Stimulated activated CD8-positive, alpha-beta memory T cell treated with anti-CD3 and anti-CD28 coated beads, Interleukin-7, amount 100 ng/mL, for 24 hours (primary cell): ENCODE measurements around the gene SIRT7.

Experiments
- DNase-seq: peaks from one replicate; pipeline ENCODE4 v3.0.0-alpha.2; 2020; ENCODE audit warnings: low read depth

The SIRT7 gene

DNA sequence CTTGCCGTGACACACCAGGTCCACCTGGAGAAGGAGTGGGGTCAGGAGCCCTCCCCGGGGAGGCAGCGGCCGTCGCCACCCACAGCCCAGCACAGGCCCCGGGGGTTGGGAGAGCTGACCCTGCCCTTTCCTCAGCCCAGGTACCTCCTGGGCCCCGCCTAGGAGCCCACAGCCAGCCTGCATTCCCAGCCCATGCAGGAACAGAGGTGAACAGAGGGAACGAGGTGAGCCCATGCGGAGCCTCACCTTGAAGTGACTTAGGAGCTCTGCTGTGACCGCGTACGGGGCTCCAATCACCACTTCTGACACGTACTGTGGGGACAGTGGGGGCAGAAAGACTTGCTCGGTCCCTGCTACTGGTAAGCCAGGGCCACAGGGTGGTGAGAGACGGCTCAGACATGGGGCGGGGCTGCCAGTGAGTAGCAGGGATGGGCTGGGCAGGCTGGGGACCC, 12.5 kb downstream of the SIRT7 start:
- no peak for DNase-seq

DNA sequence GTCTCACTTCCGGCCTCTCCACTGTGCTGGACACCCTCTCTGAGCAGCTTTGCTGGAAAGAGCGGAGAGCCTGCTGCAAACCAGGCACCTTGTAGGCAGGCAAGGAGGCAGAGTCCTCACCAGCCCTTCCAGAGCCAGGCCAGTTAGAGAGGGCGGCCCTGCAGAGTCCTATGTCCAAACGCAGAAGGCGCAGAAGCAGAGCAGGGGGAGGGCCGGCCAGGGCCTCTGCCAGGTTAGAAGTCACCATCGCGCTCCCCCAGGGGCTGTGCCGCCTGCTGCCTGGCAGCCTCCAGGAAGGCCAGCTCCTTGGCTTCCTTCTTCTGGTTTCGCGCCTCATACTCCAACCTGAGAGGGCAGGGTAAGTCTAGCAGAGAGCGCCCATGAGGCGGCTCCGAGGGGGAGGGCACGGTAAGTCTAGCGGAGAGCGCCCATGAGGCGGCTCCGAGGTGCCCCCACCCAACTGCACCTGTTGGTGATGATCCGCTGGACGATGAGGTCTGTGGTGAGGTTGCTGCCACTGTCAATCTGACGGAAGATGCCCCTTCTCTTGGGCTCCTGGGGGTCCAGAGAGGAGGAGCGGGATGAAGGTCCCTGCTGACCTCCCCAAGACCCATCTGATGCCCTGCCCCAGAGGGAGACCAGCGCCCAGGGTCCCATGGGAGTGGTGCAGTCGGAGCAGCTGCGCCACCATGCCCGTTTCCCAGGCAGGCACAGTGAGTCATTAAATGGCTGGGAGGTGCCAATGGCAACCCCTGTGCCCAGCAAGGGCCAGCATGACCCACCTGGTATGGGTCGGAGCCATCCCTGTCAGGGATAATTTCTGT, 13.2 kb downstream of the SIRT7 start:
- DNase-seq, result no peak

DNA sequence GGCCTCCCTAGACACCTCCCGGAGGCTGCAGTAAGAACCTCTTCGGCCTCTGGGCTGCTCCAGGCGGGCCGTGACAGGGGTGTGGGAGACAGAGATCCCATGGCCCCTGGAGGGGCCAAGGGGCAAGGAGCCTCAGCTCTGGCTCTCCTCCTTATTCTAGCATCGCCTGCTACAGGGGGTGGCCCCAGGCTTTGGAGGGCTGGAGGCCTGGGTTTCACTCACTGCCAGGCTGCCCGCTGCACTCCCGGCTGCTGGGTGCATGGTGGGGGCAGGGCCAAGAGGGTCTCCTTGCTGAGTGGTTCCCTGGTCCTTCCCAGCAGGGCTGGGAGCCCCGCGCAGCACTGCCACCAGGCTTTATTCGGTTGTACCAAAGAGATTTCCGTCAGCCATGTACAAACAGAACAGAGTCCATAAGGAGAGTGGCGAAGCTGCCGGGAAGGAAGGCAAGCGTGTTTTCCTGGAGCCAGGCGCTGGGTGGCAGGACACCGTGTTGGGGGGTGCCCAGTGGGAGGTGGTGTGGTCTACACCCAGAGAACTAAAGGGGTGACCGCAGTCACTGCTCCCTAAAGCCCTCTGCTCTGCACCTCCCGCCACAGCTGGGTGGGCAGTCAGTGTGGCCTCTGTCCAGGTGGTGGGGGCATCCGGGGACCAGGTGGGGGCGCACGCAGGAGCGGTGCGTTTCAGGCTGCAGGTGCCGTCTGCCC, 13.9 kb downstream of the SIRT7 start:
- no peak for DNase-seq

DNA sequence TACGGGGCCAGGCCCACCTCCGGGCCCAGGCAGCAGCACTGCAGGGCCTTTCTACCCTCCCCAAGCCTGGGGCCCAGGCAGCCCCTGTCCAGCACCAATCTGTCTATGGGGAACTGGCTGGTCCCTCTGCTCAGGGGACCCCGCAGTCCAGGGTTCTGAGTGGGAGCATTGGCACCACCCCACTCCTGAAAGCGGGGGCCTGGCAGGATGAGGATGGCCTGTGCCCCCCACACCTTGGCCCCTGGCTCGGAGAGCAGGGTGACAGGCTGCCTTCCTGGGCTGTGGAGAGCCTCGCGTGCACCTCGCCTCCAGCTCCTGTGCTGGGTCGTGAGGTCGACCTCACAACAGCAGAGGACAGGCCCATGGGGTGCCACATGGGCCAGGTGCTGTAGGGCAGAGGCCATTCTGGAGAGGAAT, 14.6 kb downstream of the SIRT7 start:
- no peak for DNase-seq

DNA sequence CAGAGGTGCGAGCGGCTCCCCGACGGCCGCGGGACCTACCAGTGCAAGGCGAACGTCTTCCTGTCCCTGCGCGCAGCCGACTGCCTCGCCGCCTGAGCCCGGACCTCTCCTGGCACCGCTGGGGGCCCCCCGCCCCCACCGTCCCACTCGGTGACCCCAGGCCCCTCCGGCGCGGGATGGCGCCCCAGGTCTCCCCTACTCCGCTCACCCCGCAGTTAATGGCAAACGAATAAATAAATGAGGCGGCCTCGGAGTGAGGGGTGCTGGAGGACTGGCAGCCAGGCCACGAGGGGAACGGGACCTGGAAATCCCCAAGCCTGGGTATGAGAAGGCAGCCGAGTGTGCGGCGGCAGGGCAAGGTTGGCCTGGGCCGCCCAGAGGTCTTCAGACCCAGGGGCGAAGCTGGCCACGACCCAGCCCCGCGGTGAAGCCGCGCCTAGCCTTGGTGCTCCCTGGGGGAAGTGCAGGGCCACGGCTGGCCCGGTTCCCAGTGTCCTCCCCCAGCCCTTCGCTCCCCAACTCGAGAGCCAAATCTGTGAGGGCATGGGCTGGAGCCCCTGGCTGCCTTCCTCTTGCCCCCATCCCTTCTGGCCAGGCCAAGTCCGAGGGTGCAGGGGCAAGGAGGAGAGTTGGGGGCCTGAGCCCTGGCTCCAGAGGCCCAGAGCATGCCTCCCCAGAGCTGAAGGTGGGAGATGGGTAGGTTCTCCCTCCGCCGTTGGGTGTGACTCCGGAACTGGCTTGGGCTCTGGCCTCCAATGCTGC, 15.1 kb downstream of the SIRT7 start:
- no peak for DNase-seq

DNA sequence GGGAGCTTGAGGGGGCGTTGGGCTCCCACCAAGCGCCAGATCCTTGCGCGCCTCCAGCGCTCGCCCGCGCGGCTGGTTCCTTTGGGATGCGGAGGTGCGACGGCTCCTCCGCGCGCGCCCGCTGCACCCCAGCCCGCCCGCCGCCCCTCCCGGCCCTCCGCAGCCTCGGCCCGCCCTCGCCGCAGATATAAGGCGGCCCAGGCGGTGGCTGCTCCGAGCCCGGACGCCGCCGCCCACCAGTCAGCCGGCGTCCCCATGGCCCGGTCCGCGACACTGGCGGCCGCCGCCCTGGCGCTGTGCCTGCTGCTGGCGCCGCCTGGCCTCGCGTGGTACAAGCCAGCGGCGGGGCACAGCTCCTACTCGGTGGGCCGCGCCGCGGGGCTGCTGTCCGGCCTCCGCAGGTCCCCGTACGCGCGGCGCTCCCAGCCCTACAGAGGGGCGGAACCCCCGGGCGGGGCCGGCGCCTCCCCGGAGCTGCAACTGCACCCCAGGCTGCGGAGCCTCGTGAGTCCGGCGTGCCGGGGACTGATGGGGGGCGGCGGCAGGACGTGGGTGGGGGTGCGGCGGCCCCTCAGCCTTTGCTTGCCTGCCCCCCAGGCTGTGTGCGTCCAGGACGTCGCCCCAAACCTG, 15.8 kb downstream of the SIRT7 start, which contains the start of gene NPB:
Gene NPB (plus strand): TSS at position 216 of the 630 bp plus-strand sequence. CDS start 40 bp downstream, at position 256.
- DNase-seq, result no peak

DNA sequence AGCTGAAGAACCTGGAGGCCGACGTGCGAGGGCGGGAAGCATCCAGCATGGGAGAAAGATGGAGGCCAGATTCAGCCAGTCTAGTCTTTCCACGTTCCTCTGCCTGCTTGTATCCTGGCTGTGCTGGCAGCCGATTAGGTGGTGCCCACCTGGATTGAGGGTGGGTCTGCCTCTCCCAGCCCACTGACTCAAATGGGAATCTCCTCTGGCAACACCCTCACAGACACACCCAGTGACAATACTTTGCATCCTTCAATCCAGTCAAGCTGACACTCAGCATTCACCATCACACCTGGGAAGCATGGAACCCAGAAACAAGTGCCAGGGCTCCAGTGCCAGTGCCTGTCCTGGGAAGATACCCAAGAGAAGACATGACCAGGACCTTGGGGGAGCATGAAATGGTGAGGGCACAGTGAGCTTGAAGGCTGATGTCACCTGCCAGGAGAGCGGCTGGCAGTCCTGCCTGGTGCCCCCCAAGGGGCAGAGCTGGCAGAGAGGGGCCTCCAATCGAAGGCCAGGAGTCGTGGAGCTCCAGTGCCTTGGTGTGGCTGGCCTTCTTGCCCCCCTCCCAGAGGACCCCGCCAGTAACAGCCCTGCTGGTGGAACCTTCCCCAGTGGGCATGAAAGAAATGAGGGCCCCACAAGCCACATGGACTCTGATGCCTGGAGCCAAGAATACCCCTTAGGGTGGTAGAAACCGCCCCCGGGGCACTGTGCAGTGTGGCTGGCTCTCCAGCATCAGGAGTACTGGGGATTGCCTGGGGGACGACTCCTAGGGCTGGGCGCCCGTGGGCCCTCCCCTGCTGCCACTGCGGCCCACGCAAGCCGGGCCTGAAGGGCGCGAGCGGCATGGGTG, 16.6 kb downstream of the SIRT7 start:
- no peak for DNase-seq

DNA sequence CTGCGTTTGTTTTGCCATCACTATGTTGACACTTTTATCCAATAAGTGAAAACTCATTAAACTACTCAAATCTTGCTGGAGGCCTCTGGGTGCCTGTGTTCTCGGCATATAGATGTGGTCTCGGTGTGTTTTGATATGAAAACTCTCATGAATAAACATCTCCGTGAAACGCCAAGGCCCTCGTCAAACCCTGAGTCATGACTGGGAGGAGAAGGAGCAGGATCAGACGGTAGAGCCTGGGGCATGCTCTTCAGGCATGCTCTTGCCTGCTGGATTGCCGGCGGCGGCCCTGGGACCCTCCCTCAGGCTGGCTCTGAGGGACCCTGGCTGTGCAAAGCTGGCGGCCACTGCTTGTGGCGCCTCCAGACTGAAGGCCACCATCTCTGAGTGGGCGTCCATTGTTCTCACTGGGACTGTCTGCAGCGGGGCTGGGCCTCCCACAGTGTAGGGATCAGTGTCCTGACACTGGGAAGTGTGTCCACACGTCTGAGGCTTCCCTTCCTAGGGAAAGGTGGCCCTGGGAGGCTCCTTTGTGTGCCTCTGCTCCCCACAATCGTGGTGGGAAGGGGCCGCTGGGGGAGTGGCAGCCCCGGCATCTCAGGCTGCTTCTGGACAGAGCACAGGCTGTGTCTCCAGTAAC, 17.7 kb downstream of the SIRT7 start:
- DNase-seq, result no peak

DNA sequence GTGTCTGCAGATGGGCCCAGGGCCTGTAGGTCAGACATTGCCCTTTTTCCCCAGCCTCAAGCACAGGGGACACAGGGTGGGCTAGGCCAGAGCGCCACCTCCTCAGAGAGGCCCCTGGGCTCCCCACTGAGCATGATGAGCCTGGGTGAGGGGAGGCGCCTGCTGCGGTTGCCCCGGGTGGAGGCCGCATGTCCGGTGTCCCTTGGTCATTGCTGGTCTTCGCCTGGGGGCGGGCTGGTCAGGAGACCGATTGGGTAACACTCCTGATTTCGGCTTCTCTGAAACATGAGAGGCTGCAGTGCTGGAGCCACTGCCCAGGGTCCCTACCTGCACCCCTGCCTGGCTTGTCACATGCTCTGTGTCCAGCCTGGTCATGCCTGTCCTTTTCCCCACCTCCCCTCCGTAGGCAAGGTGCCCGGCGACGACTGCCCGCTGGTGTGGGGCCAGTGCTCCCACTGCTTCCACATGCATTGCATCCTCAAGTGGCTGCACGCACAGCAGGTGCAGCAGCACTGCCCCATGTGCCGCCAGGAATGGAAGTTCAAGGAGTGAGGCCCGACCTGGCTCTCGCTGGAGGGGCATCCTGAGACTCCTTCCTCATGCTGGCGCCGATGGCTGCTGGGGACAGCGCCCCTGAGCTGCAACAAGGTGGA, 18.3 kb downstream of the SIRT7 start:
- no peak for DNase-seq

DNA sequence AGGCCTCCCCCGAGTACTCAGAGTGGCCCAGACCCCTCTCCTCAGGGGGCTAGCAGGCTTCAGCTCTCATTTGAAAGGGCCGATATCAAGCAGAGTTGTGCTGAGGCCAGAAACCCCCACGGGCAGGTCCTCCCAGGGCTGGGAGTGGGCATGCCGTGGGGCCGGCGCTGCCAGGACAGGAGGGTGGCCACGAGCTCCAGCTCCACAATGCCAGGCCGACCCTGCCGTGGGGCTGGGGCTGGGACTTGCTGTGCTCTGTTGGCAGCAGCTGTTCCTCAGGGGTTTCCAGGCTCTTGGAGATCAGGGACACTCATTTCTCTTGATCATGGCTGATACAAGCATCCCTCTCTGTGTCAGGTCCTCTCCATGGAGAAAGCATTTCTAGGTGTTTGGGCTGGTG, 19.1 kb downstream of the SIRT7 start:
- DNase-seq, result no peak

DNA sequence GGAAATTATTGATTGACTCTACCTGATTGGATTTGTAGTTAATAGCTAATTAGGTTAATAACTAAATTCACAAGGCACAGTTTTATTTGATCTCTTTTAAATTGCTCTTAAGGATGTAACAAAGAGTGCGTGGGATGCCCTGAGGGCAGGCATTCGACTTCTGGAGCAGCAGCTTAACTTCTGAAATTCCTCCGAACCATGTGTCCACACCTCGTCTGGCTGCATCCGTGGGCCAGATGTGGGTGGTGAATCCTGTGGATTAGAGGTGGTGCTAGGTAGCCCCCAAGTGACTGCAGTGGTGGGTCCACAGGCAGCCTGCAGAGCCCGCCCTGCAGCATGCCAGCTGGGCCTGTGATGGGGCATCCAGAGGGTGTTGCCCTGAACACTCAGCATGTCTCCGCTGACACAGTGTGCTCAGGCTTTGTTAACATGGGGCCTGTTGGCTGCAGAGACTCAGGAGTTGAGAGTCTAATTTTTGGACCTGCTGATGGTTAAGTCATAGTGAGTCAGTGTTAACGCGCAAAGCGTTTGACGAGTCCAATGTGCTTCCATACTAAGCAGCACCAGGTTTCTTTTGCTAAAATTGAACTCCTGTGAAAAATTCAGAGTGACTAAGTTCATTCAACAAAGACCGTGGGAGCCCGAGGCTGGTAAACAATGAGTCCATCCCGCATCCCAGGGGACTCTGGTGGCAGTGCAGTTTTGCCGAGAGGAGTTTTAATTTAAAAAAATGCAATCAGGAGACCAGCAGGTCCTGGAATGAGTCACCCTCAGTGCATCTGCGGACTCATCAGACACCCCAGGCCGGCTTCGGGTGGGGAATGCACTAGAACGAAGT, 19.7 kb downstream of the SIRT7 start:
- no peak for DNase-seq

DNA sequence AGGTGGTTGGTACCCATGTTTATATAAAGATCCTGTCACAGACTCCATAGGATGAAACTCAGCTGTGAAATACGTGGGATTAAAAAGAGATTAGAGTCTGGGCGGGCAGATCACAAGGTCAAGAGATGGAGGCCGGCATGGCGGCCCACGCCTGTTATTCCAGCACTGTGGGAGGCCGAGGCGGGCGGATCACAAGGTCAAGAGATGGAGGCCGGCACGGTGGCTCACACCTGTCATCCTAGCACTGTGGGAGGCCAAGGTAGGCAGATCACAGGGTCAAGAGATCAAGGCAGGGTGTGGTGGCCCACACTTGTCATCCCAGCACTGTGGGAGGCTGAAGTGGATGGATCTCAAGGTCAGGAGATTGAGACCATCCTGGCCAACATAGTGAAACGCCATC, 22.6 kb downstream of the SIRT7 start:
- DNase-seq, result no peak

DNA sequence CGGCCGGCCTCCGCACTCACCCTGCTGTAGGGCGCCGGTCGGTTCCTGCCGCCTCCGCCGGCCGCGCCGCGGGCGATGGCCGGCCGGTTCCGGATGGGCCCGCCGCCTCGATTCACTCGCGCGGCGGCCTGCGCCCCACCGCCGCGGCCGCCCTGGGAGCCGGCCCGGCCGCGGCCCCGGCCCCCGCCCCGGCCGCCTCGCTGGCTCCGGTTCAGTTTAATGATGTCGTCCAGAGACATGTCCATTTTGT, 26.7 kb downstream of the SIRT7 start:
- DNase-seq, result no peak

DNA sequence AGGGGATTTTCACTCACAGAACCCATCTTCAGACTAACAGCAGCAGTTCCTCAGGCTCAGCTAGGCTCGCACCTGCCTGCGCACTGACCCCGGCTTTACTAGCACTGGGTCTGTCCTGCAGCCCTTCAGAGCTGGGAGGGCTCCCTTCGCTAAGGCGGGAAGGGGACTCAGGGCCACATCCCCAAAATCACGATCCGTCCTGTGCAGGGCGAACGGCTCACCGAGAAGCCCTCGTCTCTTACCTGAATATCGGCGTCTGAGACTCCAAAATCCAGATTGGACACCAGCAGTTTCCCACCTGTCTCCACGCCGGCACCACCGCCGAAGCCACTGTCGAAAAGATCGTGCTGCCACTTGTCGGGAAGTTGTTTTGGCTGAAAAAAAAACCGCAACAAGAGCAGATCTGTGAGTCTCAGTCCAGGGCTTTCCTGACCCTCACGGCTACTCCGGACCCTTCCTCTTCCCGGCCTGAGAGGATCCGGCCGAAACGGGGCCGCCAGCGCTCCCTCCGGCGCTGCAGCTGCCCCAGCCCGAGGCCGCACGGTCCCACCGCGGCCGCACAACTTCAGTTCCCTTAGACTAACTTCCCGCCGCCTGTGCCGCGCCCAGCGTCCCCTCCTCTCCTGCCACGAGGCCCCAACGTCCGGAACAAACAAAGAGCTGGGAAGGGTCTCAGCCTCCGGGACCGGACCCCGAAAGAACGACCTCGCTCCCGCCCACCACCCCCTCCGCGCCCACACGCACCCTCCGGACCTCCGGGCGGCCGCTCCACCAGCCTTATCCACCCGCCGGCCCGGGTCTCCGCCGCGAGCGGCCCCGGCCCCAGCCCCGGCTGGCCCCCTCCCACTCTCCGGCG, 27.3 kb downstream of the SIRT7 start:
- no peak for DNase-seq

DNA sequence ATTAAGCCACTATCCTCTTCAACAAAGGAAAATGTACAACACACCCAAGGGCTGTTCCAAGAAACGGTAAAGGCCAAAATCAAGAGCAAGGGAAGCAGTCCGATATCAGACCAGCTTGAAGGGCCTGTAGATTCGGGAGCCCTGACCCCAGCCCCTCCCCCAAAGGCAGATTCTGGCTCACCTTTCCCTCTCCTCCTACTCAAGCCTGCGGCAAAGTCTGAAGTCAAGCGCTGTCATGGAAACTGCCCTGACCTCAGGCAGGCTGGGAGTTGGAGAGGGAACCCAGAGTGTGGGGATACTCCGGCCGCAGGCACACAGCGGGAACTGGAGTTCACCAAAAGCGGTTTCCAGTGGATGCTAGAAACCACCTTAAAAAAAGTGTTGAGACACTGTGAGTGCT, 28.4 kb downstream of the SIRT7 start:
- DNase-seq, result no peak

DNA sequence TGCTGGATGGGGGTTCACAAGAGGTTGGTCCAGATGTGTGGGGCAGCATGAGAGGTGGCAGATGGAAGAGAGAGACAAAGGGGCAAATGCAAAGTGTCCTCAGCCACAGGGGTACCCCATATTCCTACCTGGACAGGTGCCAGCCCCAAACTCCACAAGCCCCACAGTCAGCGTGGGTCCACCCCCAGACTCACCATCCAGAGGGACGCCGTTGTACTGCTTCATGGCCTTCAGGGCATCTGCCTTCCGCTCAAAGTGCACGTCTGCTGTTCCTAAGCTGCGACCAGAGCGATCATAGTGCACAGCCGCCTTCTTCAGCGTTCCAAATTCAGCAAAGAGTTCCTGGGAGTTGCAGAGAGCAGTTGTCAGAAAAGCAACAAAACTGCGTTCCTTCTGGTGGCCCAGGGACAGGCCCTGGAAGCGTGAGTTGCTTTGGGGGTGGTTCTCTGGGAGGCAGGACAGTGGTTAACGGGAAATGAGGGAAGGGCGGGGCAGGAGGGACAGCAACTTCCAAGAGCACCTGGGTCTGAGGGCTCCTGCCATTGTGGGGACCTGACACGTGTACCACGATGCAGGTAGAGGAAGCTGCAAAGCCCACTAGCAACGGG, 28.9 kb downstream of the SIRT7 start:
- no peak for DNase-seq

DNA sequence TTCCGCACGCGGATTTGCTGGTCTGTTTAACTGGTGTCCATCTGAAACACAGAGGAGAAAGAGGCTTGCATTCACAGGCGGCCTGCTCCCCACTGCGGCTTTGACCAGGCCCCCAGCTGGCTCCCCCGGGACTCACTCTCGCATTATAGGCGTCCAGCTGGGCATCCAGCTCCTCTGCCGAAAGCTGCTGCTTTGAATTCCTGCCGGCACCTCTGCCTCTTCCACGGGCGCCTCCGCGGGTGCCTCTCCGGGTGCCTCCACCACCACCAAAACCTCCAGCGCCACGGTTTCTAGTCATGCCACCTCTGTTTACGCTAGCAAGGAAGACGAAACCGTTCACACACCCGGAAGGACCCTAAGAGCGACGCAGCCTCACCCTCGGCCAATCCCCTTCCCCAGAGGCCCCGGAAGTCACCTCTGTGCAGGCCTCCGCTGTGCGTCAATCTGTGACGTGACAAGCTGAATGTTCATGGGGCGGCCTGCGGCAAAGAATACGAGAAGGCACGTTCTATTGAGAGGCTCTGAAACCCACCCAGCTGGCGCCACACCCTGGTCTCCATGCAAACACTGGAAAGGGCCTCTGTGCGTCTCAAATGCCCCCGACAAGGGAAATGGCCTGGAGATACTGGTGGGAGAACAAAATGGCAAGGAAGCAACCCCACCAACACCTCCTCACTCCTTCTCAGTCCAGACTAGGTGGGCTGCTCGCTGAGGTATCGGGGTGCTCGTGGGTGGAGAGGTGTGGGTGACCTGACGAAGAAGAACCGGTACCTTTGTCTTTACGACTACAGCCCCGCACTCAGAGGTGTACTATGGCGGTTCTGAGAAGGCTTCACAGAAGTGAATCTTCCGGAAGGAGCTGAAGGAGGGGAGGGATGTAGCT, 29.6 kb downstream of the SIRT7 start:
- DNase-seq, result no peak
